ENCODE results near the gene ATAD3A.

DNA sequence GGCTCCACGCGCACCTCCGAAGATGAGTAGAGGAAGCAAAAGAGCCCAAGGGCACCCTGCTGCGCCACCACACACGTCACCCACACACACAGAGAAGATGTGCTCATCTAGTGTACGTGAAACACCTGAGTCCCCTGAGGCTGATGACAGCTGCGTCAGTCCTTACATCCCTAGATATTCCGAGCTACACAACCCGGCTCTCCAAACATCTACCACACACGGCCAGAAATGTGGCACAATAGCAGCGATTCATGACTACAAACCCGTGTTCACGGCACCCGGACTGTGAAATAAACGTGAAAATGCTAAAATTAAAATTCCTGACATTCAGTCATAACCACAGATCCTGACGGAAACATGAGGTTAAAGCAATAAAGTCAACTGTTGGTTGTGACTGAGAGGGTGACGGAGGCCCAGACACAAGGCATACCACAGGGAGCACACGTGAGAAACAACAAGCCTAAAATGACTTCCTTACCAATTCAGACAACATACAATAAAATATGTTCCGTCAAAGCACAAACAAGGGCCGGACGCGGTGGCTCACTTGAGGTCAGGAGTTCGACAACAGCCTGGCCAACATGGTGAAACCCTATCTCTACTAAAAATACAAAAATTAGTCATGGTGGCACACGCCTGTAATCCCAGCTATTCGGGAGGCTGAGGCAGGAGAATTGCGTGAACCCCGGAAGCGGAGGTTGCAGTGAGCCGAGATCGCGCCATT lies 55.4 kb downstream of the ATAD3A start:
- no peak for TF ChIP-seq POLR2AphosphoS5 (IDR thresholded peaks at IDR 0.05; ENCODE audit: low read depth)
- TF ChIP-seq, protein P1, sequence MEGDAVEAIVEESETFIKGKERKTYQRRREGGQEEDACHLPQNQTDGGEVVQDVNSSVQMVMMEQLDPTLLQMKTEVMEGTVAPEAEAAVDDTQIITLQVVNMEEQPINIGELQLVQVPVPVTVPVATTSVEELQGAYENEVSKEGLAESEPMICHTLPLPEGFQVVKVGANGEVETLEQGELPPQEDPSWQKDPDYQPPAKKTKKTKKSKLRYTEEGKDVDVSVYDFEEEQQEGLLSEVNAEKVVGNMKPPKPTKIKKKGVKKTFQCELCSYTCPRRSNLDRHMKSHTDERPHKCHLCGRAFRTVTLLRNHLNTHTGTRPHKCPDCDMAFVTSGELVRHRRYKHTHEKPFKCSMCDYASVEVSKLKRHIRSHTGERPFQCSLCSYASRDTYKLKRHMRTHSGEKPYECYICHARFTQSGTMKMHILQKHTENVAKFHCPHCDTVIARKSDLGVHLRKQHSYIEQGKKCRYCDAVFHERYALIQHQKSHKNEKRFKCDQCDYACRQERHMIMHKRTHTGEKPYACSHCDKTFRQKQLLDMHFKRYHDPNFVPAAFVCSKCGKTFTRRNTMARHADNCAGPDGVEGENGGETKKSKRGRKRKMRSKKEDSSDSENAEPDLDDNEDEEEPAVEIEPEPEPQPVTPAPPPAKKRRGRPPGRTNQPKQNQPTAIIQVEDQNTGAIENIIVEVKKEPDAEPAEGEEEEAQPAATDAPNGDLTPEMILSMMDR (IDR thresholded peaks at IDR 0.05; ENCODE audit: insufficient read depth, low read length): no peak
- TF ChIP-seq, protein P2, sequence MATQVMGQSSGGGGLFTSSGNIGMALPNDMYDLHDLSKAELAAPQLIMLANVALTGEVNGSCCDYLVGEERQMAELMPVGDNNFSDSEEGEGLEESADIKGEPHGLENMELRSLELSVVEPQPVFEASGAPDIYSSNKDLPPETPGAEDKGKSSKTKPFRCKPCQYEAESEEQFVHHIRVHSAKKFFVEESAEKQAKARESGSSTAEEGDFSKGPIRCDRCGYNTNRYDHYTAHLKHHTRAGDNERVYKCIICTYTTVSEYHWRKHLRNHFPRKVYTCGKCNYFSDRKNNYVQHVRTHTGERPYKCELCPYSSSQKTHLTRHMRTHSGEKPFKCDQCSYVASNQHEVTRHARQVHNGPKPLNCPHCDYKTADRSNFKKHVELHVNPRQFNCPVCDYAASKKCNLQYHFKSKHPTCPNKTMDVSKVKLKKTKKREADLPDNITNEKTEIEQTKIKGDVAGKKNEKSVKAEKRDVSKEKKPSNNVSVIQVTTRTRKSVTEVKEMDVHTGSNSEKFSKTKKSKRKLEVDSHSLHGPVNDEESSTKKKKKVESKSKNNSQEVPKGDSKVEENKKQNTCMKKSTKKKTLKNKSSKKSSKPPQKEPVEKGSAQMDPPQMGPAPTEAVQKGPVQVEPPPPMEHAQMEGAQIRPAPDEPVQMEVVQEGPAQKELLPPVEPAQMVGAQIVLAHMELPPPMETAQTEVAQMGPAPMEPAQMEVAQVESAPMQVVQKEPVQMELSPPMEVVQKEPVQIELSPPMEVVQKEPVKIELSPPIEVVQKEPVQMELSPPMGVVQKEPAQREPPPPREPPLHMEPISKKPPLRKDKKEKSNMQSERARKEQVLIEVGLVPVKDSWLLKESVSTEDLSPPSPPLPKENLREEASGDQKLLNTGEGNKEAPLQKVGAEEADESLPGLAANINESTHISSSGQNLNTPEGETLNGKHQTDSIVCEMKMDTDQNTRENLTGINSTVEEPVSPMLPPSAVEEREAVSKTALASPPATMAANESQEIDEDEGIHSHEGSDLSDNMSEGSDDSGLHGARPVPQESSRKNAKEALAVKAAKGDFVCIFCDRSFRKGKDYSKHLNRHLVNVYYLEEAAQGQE (IDR thresholded peaks at IDR 0.05; ENCODE audit: insufficient replicate concordance, low read depth): no peak
